ENCODE results near the gene ERAS.

Gene ERAS, protein sequence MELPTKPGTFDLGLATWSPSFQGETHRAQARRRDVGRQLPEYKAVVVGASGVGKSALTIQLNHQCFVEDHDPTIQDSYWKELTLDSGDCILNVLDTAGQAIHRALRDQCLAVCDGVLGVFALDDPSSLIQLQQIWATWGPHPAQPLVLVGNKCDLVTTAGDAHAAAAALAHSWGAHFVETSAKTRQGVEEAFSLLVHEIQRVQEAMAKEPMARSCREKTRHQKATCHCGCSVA

DNA sequence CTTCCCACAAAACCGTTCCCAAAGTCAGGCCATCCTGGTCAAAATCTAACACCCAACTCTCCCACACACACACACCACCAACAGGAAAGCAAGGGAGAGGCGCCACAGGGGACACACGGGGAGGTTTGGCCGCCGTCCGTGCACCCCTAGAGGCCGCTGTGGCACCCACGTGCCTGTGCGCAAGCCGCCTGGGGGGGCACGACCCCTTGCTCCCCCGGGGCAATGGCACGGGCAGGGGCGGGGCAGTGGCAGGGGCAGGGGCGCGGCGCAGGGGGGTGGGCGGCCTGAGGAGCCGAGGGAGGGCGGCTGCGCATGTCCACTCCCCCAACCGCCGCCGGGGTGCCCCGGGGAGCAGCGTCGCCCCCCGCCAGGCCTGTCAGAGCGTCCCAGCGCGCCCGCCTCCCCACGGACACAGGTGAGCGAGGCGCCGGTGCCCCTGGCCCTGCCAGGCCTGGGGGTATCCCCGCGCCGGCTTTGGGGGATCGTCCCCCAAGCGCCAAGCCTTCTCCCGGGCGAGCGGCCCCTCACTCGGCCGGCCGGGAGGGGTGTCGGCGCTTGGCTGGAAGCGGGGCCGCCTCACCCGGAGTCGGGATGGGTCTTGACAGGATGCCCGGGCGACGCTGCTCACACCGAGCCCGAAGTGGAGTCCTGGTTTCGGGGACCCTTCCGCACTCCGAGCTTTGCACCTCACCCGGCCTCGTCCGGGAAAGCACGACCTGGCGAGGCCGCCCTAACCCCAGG lies at the start of gene ERAS:
Gene ERAS, plus strand, starts transcription at position 379 of the 741 bp plus-strand sequence. CDS start 2,611 bp downstream, outside the sequence.
- DNase-seq = no peak

DNA sequence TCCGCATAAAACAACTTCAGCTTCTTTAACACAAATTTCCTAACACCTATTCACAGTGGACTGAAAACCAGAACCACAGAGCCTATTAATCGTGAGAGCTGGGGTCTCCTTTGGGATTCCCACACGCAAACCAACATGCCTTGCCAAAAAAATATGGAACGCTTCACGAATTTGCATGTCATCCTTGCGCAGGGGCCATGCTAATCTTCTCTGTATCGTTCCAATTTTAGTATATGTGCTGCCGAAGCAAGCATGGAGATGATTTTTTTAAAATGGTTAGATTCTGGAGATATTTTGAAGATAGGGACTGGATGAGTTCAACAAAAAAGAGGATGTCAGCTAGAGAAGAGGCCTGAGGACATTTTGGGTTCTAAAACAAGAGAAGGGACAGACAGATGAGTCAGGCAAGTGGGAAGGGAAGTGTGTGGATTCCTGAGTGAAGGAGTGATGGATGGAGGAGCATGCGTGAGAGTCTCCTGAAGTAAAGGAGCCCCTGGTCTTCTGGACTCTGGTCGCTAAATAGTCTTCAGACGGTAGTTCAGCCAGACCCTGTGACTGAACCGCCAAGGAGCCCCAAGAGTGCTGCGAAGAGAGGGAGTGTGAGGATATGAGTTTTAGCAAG lies 49.4 kb upstream of the ERAS start:
- DNase-seq = no peak

DNA sequence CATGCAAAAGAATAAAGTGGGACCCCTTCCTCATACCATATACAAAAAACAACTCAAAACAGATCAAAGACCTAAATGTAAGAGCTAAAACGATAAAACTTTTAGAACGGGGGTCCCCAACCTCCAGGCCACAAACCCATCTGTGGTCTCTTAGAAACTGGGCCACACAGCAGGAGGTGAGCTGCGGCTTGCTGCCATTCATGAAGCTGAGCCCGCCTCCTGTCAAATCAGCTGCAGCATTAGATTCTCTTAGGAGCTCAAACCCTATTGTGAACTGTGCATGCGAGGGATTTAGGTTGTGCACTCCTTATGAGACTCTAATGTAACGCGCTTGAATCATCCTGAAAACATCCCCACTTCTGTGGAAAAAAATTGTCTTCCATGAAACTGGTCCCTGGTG lies 46.9 kb upstream of the ERAS start:
- DNase-seq = no peak

DNA sequence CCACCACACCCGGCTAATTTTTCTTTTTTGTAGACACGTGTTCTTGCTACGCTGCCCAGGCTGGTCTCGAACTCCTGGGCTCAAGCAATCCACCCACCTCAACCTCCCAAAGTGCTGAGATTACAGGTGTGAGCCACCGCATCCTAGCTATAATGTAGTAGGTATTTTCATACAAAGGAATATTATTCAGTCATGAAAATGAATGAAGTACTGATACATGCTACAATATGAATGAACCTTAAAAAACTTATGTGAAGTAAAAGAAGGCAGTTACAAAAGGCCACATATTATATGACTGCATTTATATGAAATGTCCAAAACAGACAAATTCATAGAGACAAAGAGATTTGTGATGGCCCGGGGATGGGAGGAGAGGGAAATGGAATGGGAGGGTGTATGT lies 44.6 kb upstream of the ERAS start:
- no peak for DNase-seq

DNA sequence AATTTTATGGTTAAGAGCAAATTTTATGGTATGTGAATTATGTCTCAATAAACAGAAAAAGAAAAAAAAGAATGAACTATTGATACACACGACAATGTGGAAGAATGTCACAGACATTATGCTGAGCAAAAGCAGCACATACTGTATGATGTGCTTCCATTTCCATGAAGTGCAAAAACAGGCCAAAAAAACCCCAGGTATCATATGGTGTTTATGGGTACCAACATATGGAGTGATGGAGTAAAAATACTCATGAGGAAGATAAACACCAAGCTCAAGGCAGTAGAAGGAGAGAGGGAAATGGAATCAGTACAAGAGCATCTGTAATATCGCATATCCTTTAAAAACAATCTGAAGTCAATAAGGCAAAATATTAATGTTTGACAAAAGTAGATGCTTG lies 44.1 kb upstream of the ERAS start:
- DNase-seq = no peak

DNA sequence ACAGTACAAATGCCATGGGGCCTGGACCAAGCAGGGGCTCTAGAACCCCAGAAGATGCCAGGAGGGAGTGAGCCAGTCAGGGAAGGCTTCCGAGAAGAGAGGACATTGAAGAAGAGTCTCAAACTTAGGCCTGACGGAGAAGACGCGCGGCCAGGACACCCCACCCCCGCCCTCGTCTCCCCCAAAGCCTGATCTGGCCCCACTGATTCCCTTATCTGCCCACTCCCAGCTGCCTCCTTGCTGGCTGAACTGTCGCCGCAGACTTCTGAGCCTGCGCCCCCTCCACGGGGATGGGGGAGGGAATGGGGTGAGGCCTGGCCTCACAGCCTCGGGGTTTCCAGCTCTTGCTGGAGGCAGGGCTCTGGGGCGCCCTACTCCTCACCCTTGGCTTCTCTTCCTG lies 43.5 kb upstream of the ERAS start:
- DNase-seq = no peak

DNA sequence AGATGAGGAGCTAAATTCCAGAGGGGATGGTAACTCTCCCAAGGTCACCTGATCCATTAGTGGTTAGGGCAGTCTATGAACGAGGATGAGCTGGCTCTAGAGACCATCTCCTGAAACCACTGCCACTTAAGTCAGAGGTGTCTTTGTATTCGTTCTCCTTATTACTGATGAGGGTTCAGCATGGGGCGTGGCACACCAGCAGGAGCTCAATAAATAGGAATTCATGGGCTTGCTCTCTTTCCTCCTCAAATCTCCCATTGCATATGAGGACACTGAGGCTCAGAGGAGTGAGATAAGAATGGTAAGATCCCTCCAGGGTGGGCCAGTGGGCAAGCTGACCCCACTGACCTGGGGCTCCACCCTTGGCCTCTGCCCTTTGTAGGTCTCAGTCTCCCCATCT lies 41.6 kb upstream of the ERAS start:
- no peak for DNase-seq

DNA sequence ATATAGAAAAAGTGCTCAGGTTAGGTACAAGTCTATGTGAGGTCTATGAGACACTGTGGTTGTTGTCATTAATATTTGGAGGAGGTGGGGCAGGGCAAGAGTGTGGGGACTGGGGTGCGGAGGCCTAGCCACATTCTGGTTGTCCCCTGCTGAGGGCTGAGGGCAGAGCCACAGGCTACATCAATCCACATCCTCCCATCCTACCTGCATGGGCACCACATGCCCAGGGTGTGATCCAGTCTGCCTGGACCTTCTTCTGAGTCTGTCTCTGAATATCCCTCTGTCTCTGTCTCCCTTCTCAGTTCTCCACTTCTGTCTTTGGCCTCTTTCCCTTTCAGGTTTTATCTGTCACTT lies 41.1 kb upstream of the ERAS start:
- DNase-seq = no peak

DNA sequence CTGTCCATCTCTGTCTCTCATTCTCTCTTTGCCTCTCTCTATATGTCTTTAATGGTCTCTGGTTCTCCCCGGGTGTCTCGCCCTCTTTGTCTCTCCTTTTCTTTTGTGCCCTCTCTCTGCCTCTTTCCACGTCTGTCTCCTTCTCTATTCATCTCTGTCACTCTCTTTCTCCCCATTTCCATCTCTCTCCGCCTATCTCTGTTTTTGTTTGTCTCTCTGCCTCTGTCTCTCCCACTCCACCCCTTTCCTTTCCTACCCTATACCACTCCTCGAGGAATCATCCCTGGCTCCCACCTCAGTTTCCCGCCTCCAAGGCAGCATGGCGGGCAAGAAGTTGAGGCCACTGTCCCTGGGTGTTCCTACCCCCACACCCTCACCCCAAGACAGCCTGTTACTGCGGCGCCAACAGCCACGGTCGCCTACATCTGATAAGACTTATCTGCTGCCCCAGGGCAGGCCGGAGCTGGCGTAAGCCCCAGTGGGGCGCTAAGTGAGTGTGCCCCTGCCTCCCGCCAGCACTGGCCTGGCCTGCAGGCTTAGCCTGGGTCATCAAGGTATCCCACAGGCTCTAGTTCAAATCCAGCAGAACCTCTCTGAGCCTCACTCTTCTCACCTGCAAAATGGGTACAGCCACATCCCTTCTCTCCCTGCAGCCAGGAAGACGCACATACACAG lies 40.6 kb upstream of the ERAS start:
- DNase-seq = no peak

DNA sequence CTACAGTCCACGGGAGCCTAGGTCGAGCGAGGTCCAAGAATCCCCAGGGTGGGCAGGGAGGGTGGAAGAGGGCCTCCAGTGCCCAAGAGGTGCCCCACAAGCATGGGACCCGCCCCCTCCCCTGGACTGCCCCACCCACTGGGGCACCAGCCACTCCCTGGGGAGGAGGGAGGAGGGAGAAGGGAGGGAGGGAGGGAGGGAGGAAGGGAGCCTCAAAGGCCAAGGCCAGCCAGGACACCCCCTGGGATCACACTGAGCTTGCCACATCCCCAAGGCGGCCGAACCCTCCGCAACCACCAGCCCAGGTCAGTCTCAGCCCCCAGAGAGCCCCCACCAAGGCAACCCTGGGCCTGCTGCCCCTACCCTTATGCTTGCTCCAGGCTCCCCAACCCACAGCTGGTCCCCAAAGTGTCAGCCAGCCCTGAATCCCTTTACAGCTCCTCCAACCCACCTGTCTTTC lies 39.9 kb upstream of the ERAS start, which contains the start of gene GATA1:
Gene GATA1, plus strand, starts transcription at position 250 of the 460 bp plus-strand sequence. CDS start 4,520 bp downstream, outside the sequence.
- DNase-seq = no peak

DNA sequence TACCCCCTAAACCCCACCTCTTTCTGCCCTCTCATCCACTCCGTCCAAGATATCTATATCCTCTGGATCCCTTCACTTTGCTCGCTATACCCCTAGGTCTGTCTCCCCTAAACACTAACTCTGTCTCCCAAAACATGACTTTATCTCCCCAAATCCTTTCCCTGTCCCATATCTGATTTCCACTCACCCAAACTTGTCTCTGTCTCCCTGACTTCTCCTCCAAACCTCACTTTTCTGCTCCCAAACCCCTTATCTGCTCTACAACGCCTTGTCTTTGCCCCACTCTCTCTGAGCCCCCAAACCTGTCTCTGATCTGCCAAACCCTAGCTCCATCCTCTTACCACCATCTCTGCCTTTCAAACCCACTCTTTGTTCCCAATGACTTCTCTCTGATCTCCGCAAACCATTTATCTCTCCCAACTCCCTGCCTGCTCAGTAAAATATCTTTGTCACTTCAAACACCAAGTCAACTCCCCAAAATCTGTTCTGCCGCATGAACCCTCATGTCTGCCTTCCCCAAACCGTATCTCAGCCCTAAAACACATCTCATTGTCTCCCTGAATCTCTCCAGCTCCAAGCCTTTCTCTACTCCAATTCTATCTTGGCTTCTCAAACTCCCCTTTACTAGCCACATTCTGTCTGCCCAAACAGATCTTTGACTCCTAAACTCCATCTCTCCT lies 39.3 kb upstream of the ERAS start:
- DNase-seq = no peak

DNA sequence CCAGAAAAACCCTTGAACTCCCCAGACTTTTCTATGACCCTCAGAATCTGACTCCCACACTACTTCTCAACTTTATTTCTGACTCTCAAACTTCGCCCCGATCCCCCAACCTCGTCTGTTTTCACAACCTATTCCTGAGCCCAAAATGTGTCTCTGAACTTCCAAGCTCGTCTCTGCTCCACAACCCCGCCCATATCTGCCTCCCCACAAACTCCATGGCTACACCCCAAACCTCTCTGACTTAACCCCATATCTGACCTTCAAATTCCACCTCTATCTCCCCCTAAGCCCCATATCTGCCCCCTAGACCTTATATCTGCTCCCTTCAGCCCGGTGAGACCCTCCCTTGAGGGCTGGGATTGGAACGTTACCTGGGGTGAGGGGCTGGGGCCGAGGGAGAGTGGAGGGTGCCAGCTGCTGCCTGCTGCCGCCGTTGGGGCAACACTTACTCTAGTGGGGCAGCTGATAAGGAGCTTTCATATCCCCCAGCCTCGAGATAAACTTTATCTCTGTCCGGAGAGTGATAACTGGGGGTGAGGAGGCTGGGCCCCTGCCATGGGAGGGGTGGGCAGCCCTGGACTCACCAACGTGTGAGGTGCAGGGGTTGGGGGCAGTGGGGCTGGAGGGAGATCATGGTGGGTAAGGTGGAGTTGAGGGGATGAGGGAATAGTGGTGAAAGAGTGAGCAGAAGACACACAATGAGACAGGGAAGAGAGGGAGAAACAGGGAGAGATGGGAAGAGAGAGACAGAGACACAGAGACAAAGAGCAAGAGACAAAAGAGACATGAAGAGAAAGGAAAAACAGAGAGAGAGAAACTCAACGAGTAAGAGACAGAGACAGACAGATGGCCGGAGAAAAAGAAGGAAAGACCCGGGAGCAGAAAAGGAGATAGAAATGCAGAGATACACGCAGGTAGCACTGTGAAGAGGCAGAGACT lies 38.5 kb upstream of the ERAS start:
- no peak for DNase-seq

DNA sequence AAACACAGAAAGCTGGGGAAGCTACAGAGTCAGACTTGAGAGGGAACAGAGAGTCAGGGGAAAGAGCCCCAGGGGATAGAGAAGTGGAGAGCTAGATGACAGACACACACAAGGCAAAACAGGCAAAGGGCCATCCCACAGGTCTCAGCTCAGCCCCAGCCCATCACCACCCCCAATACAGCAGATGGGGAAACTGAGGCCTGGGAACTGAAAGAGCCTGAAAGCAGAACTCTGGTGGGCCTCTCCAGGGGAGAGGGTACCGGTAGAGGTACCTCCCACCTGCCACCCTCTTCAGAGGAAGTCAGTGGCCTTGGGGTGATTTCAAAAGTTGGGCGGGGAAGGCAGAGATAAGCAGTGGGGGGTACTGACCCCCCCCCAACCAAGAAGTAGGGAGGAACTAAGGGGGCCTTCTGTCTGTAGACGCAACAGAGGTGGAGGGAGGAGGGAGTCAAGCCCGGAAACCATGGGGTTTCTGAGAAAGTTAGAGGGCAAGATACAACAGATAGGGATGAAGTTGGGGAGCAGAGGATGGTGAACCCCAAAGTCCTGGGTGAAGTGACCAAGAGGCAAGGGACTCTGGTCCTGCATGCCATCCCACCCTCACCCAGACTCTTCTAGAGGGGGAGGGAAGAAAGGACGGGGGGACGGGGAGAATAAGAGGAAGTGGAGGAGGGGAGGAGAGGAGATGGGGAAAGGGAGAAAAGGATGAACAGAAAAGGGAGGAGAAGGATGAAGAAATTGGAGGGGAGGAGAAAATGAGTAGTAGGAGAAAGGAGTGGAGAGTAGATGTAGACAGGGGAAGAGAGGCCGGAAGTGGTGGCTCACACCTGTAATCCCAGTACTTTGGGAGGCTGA lies 36.7 kb upstream of the ERAS start:
- no peak for DNase-seq

DNA sequence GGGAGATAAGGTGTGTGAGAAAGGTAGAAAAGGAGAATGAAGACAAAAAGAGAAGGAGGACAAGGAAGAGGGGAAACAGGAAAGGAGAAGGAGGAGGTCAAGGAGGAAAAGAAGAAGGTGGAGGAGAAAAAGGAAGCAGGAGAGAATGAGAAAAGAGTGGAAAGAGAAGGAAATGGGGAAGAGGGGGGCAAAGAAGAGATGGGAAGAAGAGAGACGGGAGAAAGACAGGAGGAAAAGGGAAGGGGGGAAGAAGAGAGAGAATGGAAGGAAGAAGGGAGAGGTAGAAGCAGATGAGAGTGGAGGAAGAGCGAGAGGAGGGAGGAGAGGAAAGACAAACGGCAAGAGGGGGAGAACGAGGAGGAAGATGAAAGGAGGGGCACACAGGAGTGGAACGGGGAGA lies 35.8 kb upstream of the ERAS start:
- no peak for DNase-seq

DNA sequence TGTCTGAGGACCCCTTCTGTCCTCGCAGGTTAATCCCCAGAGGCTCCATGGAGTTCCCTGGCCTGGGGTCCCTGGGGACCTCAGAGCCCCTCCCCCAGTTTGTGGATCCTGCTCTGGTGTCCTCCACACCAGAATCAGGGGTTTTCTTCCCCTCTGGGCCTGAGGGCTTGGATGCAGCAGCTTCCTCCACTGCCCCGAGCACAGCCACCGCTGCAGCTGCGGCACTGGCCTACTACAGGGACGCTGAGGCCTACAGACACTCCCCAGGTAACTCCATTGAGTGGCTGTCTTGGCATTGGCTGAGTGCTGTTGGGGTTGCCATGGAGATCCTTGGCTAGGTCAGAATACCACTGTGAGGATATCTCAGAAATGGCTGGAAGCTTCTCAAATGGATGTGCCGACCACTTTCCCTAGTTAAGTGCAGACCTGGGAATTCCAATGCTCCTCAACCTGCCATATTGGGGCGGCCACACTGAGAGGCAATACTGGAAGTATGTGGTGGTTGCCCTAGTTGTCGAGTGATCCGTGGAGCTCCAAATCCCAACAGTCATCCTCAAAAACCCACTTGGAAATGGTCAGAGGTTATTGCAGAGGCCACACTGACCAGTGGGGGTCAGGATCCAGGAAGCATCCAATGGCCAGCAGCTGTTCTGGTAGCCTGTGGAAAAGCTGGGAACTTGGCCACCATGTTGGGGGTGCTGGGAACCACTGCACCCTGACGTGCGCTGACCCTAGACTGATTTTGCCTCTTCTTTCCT lies 35.1 kb upstream of the ERAS start:
- DNase-seq = no peak

DNA sequence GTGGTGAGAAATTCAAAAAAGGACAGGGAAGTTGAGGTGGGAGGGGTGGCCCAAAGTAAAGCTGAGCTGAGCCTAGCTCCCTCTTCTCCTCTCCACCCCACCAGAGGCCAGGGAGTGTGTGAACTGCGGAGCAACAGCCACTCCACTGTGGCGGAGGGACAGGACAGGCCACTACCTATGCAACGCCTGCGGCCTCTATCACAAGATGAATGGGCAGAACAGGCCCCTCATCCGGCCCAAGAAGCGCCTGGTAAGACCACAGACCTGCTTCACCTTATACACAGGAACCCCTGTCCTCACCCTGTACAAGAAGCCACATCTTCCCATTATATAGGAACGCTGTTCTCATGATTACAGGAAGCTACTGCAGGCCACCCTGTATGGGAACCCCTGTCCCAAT lies 34.1 kb upstream of the ERAS start:
- DNase-seq = no peak

DNA sequence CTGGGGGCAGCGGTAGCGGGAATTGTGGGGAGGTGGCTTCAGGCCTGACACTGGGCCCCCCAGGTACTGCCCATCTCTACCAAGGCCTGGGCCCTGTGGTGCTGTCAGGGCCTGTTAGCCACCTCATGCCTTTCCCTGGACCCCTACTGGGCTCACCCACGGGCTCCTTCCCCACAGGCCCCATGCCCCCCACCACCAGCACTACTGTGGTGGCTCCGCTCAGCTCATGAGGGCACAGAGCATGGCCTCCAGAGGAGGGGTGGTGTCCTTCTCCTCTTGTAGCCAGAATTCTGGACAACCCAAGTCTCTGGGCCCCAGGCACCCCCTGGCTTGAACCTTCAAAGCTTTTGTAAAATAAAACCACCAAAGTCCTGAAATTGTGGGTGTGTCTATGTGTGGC lies 32.4 kb upstream of the ERAS start:
- DNase-seq = no peak

DNA sequence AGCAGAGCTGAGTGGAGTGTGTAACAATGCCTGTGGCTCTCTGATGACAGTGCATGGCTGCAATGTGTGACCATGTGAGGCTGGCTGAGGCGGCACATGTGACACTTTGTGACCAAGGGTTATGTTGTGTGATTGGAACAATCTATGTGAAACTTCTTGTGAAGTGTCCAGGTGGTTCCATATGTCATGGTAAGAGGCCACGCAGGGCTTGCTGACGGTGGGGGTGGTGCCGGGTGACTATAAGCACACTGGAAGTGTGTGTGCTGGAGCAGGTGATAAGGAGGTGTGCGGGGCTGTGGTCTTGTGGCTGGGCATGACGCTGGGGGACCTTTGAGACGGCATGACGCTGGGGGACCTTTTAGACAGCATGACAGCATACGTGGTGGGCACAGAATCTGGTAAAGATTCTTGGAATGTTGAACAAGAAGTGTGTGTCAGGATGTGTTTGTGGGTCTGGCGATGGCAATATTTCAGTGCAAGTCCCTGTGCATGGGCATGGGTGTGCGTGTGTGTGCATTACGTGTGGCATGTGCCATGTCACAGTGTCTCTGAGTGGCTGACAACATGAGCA lies 31.9 kb upstream of the ERAS start:
- DNase-seq = no peak

DNA sequence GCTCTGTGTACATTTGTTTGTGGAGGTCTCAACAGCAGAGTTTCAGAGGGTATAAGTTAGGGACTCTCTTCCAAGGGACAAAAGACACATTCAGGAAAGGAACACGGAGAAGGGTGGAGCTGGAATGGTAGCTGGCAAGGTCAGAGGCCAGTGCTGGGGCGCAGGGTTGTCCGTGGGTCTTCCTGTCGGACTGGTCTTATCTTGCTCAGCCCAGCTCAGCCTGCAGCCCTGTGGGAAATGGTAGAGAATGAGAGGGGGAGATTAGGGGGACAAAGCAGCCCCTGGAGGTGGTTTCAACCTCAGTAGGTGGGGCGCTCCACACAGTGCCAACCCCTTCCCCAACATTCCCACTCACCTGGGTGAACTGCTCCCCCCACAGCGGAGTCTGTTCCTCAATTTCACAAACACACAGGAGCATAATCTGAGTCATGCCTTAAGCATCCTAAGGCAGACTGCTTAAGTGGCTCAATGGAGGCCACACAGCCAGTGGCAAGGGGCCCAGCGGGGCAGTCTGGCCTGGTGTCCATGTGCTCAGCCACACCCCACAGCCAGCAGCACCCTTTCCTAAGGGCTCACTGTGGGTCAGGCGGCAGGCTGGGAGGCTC lies 31.3 kb upstream of the ERAS start:
- no peak for DNase-seq
